NB4 (cell line): ENCODE results near the gene ZNF135.

Source experiments
- MYC ChIP-seq: IDR thresholded peaks from 2 replicates; pipeline ENCODE4 v1.6.1; 2011; ENCODE audit warnings: low read depth, low read length
- POLR2A ChIP-seq: IDR thresholded peaks from 2 replicates; pipeline ENCODE4 v1.6.1; 2011; ENCODE audit warnings: mild to moderate bottlenecking; ENCODE audit not compliant: insufficient read length; ENCODE audit errors: extremely low read depth
- TF ChIP-seq, protein P1 (sequence below): IDR thresholded peaks from one replicate; pipeline ENCODE4 v1.5.1; 2012; ENCODE audit warnings: low read depth, low read length
- TF ChIP-seq, protein P2 (sequence below): IDR thresholded peaks from 2 replicates; pipeline ENCODE4 v1.6.1; 2011; ENCODE audit warnings: low read depth, low read length

DNA sequence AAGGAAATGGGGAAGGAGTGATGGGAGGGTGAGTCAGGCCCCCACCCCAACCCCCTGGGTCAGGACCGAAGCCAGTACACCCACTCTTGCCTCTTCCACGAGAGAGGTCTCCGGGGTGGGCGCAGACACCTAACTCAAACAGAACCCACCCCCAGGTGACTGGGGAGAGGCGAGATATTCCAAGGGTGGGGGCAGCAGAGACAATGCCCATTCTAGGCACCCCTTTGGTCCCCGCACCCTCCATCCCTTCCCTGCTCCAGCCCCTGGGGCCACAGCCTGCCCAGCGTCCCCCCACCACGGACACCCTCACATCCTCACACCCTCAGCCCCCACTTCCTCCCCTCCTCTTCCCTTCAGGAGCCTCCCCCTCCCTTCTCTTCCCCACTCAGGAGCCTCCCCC is 38.3 kb downstream of the ZNF135 start:
- TF ChIP-seq, protein P1, sequence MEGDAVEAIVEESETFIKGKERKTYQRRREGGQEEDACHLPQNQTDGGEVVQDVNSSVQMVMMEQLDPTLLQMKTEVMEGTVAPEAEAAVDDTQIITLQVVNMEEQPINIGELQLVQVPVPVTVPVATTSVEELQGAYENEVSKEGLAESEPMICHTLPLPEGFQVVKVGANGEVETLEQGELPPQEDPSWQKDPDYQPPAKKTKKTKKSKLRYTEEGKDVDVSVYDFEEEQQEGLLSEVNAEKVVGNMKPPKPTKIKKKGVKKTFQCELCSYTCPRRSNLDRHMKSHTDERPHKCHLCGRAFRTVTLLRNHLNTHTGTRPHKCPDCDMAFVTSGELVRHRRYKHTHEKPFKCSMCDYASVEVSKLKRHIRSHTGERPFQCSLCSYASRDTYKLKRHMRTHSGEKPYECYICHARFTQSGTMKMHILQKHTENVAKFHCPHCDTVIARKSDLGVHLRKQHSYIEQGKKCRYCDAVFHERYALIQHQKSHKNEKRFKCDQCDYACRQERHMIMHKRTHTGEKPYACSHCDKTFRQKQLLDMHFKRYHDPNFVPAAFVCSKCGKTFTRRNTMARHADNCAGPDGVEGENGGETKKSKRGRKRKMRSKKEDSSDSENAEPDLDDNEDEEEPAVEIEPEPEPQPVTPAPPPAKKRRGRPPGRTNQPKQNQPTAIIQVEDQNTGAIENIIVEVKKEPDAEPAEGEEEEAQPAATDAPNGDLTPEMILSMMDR = no peak
- TF ChIP-seq POLR2A (no peak), MYC (no peak)
- TF ChIP-seq, protein P2, sequence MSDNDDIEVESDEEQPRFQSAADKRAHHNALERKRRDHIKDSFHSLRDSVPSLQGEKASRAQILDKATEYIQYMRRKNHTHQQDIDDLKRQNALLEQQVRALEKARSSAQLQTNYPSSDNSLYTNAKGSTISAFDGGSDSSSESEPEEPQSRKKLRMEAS = no peak
